ENCODE measurements around the gene COX7A2L.

DNA sequence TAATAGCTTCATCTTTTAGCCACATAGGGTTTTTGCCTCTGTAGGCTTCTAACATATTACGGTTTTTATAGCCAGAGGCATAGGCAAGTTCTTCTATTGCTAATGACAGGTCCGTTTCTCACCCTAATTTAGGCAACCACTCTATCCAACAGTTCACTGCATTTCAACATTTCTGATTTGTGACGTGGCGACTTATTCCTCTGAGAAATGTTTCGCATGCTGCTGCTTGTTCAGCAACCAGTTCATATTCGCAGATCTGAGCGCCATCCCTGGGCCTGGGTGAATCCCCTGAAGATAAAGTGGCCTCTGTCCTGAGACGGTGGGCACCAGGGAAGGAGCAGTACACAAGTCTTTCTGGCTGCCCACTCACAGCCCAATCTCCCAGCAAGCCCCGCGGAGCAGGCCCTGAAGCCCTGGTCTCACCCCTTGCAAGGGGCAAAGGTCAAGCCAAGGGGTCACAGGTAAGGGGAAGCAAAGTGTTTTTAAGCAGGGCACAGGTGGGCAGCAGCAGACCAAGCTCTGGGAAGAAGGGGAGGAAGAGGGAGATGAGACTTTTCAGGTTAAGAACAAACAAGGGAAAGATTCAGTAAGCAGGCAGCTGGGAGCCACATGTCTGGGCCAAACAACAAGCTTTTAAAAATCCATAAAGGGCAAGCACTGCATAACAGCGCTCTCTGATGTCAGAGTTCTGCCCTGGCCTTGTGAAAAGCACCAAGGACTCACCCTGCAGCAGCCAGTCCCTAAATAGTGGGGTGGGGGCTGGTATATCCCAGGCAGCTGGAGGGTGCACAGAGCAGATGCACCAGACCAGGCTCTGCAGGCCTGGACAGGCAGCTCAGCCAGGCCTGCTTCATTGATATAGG lies 10.8 kb upstream of the COX7A2L start:
- TF ChIP-seq EP300 (IDR thresholded peaks at IDR 0.05) (no peak), POLR2AphosphoS5 (IDR thresholded peaks at IDR 0.05) (no peak)
- TF ChIP-seq, protein P1, sequence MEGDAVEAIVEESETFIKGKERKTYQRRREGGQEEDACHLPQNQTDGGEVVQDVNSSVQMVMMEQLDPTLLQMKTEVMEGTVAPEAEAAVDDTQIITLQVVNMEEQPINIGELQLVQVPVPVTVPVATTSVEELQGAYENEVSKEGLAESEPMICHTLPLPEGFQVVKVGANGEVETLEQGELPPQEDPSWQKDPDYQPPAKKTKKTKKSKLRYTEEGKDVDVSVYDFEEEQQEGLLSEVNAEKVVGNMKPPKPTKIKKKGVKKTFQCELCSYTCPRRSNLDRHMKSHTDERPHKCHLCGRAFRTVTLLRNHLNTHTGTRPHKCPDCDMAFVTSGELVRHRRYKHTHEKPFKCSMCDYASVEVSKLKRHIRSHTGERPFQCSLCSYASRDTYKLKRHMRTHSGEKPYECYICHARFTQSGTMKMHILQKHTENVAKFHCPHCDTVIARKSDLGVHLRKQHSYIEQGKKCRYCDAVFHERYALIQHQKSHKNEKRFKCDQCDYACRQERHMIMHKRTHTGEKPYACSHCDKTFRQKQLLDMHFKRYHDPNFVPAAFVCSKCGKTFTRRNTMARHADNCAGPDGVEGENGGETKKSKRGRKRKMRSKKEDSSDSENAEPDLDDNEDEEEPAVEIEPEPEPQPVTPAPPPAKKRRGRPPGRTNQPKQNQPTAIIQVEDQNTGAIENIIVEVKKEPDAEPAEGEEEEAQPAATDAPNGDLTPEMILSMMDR (IDR thresholded peaks at IDR 0.05) = no peak
